Prostate gland (tissue), 2 donors: ENCODE results near the gene RGS18. TPM values are rescaled to one million over a fixed set of nuclear protein-coding genes. Genes with fewer than 3 reads are reported as not detected.

Experiments
- DNase-seq: peaks from one replicate; pipeline ENCODE4 v3.0.0-alpha.2; 2019; ENCODE audit warnings: low spot score
- H3K27ac ChIP-seq, 2 donors: fragments of 200-600 bp; sonication (generic); 2 replicates each; pipeline ENCODE4 v1.5.1; 2017 to 2019
- H3K27me3 ChIP-seq: fragments of 200-600 bp; sonication (generic); replicated peaks from 2 replicates; pipeline ENCODE4 v1.5.1; 2019; ENCODE audit not compliant: insufficient read depth
- H3K36me3 ChIP-seq, 2 donors: fragments of 200-600 bp; sonication (generic); 1 replicate in 1 of 2; 2 replicates in 1 of 2; pipeline versions ENCODE4 v1.5.1 to v1.8.1; 2017 to 2019
- H3K4me1 ChIP-seq: fragments of 200-600 bp; sonication (generic); replicated peaks from 2 replicates; pipeline ENCODE4 v1.5.1; 2019
- H3K4me3 ChIP-seq, 2 donors: fragments of 200-600 bp; sonication (generic); 2 replicates each; pipeline ENCODE4 v1.5.1; 2017 to 2019
- H3K9me3 ChIP-seq: fragments of 200-600 bp; sonication (generic); 2 replicates; pipeline ENCODE4 v1.5.1; 2017
- POLR2A ChIP-seq: fragments of 450-650 bp; IDR thresholded peaks from one replicate; pipeline ENCODE4 v1.6.1; 2016; ENCODE audit warnings: antibody characterized with exemption, mild to moderate bottlenecking
- POLR2AphosphoS5 ChIP-seq: sonication (generic); formaldehyde crosslinking; IDR thresholded peaks from one replicate; pipeline ENCODE4 v1.6.1; 2017; ENCODE audit warnings: antibody characterized with exemption
- WGBS: methylation state at CpG from one replicate; pipeline ENCODE4 v1.1.5; 2018; 5-methylcytosine and 5-hydroxymethylcytosine counted together
- intact Hi-C: fragments of 100-400 bp; cut with DNase I; formaldehyde crosslinking; loops from one replicate; pipeline ENCODE4 v1.14.2; 2022
- total RNA-seq, 2 donors: library from RNA; depleted of rRNA; stranded (reverse); fragments of >200 nt; gene quantifications; one replicate each; pipeline ENCODE4 v1.1.0, GENCODE V29; 2016
- TF ChIP-seq, protein P1 (sequence below), 4 experiments: fragments of 200-600 bp in 2 of 4; fragments of 450-650 bp in 2 of 4; sonication (generic) in 2 of 4; IDR thresholded peaks; 1 replicate in 3 of 4; 2 replicates in 1 of 4; pipeline ENCODE4 v1.5.1; 2016 to 2019; ENCODE audit warnings: antibody characterized with exemption in 4 of 4, mild to moderate bottlenecking in 2 of 4, moderate library complexity in 2 of 4

RGS18 gene
- total RNA-seq, 2 donors from 2014 or later, result 0.64 to 1.2 TPM

DNA sequence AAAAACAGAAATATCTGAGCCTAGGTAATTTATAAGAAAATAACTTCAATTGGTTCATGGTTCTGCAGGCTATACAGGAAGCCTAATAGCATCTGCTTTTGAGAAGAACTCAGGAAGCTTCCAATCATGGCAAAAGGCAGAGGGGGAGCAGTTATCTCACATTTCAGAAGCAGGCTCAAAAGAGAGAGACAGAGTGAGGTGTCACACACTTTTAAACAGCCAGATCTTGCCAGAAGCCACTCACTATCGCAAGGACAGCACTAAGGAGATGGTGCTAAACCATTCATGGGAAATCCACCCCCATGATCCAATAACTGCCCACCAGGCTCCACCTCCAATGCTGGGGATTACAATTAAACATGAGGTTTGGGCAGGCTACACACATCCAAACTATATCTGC lies 25.5 kb downstream of the RGS18 start:
- Histone ChIP-seq H3K27me3 (no peaks in the 10 kb centered on the region), H3K27ac (no peak overlapping the region), H3K4me3 (no peak overlapping the region), H3K9me3 (no peaks in the 10 kb centered on the region), H3K4me1 (no peaks in the 10 kb centered on the region), H3K36me3 (no peaks in the 10 kb centered on the region)
- intact Hi-C loops, result no loop called here
- no peak for DNase-seq
- WGBS, result 82% methylated on average over 1 of the region's 1 CpG
- TF ChIP-seq, protein P1, sequence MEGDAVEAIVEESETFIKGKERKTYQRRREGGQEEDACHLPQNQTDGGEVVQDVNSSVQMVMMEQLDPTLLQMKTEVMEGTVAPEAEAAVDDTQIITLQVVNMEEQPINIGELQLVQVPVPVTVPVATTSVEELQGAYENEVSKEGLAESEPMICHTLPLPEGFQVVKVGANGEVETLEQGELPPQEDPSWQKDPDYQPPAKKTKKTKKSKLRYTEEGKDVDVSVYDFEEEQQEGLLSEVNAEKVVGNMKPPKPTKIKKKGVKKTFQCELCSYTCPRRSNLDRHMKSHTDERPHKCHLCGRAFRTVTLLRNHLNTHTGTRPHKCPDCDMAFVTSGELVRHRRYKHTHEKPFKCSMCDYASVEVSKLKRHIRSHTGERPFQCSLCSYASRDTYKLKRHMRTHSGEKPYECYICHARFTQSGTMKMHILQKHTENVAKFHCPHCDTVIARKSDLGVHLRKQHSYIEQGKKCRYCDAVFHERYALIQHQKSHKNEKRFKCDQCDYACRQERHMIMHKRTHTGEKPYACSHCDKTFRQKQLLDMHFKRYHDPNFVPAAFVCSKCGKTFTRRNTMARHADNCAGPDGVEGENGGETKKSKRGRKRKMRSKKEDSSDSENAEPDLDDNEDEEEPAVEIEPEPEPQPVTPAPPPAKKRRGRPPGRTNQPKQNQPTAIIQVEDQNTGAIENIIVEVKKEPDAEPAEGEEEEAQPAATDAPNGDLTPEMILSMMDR (IDR thresholded peaks at IDR 0.05), result no peak
- no peak for TF ChIP-seq POLR2AphosphoS5
- TF ChIP-seq POLR2A, result no peak

DNA sequence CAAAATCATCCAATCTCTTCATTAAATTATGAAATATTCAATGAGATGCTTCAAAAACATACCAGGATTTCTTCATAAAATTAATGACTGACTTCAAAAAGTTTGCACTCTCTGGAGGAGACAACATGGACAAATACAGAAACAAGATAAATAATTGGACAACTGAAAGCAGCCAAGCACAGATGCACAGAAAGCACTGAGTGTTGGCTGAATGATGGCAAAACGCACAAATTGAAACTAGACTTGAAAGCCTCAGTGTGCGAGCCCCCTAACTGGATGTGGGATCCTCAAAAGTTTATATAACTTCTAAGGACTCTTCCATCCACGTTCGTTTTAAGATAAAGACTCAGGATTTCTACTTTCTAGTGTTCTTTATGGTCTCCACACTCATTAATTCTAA lies 27.9 kb downstream of the RGS18 start:
- Histone ChIP-seq H3K4me1 (no peaks in the 10 kb centered on the region), H3K4me3 (no peak overlapping the region), H3K27ac (no peak overlapping the region), H3K36me3 (no peaks in the 10 kb centered on the region), H3K9me3 (no peaks in the 10 kb centered on the region), H3K27me3 (no peaks in the 10 kb centered on the region)
- WGBS, result 74% methylated on average over 4 of the region's 4 CpGs
- intact Hi-C loops, result no loop called here
- TF ChIP-seq, protein P1 (IDR thresholded peaks at IDR 0.05), result no peak
- TF ChIP-seq POLR2A (no peak), POLR2AphosphoS5 (no peak)
- no peak for DNase-seq

DNA sequence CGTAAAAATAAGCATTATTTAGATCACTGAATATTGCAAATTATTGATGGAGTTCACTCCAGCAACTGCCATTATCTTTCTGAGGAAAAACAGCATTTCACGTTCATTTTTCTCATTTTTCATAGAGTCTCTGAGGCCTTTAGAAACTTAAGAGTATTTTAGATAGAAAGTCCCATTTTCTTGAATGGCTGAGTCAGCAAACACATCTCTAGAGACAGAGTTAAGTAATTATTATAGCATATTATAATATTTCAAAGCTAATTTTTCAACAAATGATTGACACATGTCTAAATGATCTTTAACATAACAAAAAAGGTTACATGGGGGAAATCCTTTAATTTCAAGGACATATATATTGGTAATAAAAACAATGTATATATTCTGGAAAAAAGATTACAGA lies 31.8 kb downstream of the RGS18 start:
- DNase-seq, result no peak
- Histone ChIP-seq H3K9me3 (no peaks in the 10 kb centered on the region), H3K27ac (no peak overlapping the region), H3K4me3 (no peak overlapping the region), H3K36me3 (no peaks in the 10 kb centered on the region), H3K27me3 (no peaks in the 10 kb centered on the region), H3K4me1 (no peaks in the 10 kb centered on the region)
- WGBS, result 78% methylated on average over 2 of the region's 2 CpGs
- TF ChIP-seq POLR2A, result no peak
- TF ChIP-seq POLR2AphosphoS5, result no peak
- TF ChIP-seq, protein P1 (IDR thresholded peaks at IDR 0.05), result no peak
- intact Hi-C loops, result no loop called here

DNA sequence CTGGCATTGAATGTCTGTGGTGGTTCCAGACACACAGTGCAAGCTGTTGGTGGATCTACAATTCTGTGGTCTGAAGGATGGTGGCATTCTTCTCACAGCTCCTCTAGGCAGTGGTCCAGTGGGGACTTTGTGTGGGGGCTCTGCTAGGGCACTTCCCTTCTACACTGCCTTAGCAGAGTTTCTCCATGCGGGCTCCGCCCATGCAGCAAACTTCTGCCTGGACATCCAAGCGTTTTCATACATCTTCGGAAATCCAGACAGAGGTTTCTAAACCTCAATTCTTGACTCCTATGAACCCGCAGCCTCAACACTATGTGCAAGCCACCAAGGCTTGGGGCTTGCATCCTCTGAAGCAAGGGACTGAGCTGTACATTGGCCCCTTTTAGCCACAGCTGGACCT lies 43.0 kb downstream of the RGS18 start:
- Histone ChIP-seq H3K36me3 (no peaks in the 10 kb centered on the region), H3K27ac (no peak overlapping the region), H3K4me1 (no peaks in the 10 kb centered on the region), H3K4me3 (no peak overlapping the region), H3K9me3 (no peaks in the 10 kb centered on the region), H3K27me3 (no peaks in the 10 kb centered on the region)
- WGBS, result 97% methylated on average over 5 of the region's 5 CpGs
- no peak for DNase-seq
- TF ChIP-seq POLR2AphosphoS5 (no peak), POLR2A (no peak)
- TF ChIP-seq, protein P1 (IDR thresholded peaks at IDR 0.05), result no peak
- intact Hi-C loops, result no loop called here

DNA sequence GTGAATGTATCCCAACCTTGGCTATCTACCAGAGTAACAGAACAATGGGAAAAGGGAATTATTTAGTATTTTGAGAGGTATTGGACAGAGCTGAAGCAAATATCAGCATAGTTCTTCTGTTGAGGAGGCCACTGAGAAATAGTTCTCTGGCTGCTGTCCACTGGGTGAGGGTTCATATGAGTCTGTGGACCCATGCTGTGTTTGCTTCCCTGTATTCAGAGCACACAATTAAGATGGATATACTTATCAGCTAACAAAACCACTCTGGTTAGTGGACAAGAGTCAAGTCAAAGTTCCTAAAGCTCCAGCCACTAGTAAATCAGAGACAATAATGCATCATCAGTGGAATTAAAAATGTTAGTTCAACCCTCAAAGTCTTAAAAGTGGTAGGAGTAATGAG lies 66.1 kb downstream of the RGS18 start:
- no peak overlapping the region for H3K4me3 ChIP-seq
- H3K27ac ChIP-seq, result no peak overlapping the region
- TF ChIP-seq, protein P1 (IDR thresholded peaks at IDR 0.05), result no peak
- TF ChIP-seq POLR2AphosphoS5 (no peak), POLR2A (no peak)
- no peaks in the 10 kb centered on the region for H3K36me3 ChIP-seq
- no peaks in the 10 kb centered on the region for H3K27me3 ChIP-seq
- no peak for DNase-seq
- no peaks in the 10 kb centered on the region for H3K4me1 ChIP-seq
- no peaks in the 10 kb centered on the region for H3K9me3 ChIP-seq
- intact Hi-C loops, result no loop called here
